GM12875 (cell line): Measurements from ENCODE around the gene SSBP3.

ENCODE experiments used
- H3K4me3 ChIP-seq: one replicate; pipeline ENCODE4 v1.5.1; 2011; ENCODE audit warnings: low read depth, low read length, control low read depth
- CTCF ChIP-seq: IDR thresholded peaks from 2 replicates; pipeline ENCODE4 v1.5.1; 2011; ENCODE audit warnings: low read depth, mild to moderate bottlenecking, control low read depth, inconsistent platforms, low read length, moderate library complexity, borderline replicate concordance; ENCODE audit not compliant: insufficient read depth

SSBP3 gene

GRCh38 chr1:54325284-54325683 lies 80.9 kb downstream of the SSBP3 start:
- H3K4me3 ChIP-seq, result no peak overlapping the region
- no peak for TF ChIP-seq CTCF

DNA sequence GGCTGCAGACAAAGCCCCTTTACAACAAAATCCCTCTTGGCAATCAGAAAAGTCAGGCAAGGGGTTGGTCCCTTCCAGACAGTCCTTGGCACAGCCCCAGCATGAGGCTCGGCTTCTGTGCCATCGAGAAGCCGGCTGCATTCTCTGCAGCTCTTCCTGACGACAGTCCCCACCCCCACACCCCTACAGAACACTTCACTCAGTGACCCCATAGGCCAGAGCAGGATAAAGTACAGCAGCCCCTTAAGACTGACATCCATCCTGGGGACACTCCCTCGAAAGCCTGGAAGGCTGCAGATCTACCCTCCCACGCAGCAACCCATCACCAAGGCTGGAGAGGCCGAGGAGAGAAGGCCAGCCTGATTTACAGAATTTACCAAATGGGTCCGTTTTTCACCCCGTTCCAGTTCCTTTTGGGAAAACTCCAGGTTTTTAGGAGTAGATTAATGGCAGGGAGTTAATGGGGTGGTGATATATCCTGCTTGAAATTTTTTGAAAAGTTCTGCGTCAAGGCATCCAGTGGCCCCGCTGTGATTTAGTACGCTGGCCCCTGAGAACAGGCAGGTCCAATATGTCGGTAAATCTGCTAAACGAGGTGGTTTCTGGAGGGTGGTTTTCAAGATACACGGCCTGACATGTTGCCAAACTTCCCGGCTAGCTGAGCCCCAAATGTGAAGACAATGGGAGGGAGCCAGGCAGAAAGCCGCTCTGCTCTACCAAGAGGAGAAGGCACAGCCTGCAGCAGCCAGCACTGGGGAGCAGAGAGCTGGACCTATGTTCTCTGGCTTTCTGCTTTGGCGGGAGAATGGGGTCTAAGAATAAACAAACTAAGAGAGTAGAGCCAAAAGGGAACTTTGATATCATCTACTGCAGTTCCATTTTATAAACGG lies 81.7 kb downstream of the SSBP3 start:
- no peak for TF ChIP-seq CTCF

DNA sequence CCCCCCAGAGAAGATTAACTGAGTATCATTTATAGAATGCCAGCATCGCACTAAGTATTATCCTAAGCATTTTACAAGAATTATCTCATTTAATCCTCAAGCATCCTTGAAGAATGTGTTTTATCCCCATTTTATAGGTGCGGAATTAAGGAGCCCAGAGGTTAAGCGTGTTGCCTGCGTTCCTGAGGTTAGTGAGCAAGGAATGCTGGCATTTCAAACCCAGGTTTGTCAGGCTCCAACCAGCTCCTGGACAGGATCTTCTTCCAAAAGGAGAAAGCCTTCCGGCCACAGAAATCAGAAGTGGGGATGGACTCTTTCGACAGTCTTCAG lies 82.3 kb downstream of the SSBP3 start:
- no peak overlapping the region for H3K4me3 ChIP-seq
- TF ChIP-seq CTCF, result no peak

More for the DNA sequence above, 81.7 kb downstream of the SSBP3 start:
- H3K4me3 ChIP-seq, result no peak overlapping the region

- no peak overlapping the region for H3K4me3 ChIP-seq
These were observed 82.9 kb downstream of the SSBP3 start for GRCh38 chr1:54323324-54323739.

GRCh38 chr1:54318246-54318814 lies 87.9 kb downstream of the SSBP3 start:
- no peak overlapping the region for H3K4me3 ChIP-seq
- TF ChIP-seq CTCF, result no peak

More at GRCh38 chr1:54323324-54323739, 82.9 kb downstream of the SSBP3 start:
- no peak for TF ChIP-seq CTCF

DNA sequence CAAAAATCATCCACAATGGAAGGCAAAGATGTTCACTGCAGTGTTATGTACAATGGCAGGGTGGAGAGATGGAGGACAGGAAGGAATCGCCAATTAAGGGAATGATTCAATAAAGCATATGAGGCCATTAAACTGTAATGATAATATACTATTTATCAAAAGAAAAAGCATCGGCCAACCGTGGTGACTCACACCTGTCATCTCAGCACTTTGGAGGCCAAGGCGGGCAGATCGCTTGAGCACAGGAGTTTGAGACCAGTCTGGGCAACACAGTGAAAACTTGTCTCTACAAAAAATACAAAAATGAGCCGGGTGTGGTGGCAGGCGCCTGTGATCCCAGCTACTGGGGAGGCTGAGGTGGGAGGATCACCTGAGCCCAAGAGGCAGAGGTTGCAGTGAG lies 89.1 kb downstream of the SSBP3 start:
- no peak overlapping the region for H3K4me3 ChIP-seq
- TF ChIP-seq CTCF, result no peak

DNA sequence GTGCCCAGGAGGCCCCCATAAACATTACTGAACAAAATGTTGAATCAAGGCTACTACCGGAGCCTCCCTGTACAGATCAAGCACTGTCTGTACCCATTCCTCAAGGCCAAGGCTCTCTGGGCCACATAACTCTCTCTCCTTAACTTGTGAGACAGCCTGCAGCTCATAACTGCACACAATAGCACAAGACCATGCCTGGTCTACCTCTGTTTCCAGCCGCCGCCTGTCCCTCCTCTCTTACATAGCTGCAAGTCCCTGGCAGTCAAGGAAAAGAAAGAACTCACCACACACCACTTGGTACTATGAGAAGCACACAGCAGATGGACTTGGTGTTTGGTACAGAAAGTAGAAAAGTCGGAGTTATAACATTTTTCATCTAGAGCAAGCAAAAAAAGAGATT lies 91.1 kb downstream of the SSBP3 start:
- TF ChIP-seq CTCF, result no peak

More for the DNA sequence above, 91.1 kb downstream of the SSBP3 start:
- H3K4me3 ChIP-seq, result no peak overlapping the region
